Astrocyte (in vitro differentiated cells and primary cell): ENCODE results near the gene USP14. TPM values are rescaled to one million over a fixed set of nuclear protein-coding genes. Genes with fewer than 3 reads are reported as not detected.

ENCODE experiments used
- DNase-seq: peaks from one replicate; pipeline ENCODE4 v3.0.0-alpha.2; 2010; ENCODE audit warnings: low read depth
- FAIRE-seq: peaks from 2 replicates; lab custom pipeline; 2011; peaks lifted over from hg19 to GRCh38; lab: Jason Lieb, UNC
- H2AFZ ChIP-seq: 2 replicates; pipeline ENCODE4 v1.6.0; 2012; ENCODE audit warnings: low read depth, low read length, inconsistent platforms
- H3K27ac ChIP-seq: 2 replicates; pipeline ENCODE4 v1.5.1; 2011; ENCODE audit warnings: low read depth, low read length, inconsistent platforms
- H3K27me3 ChIP-seq: 2 replicates; pipeline ENCODE4 v1.6.0; 2011; ENCODE audit warnings: low read length, inconsistent platforms; ENCODE audit not compliant: insufficient read depth
- H3K36me3 ChIP-seq: 2 replicates; pipeline ENCODE4 v1.5.1; 2011; ENCODE audit warnings: low read length, inconsistent platforms; ENCODE audit not compliant: insufficient read depth
- H3K4me1 ChIP-seq: 2 replicates; pipeline ENCODE4 v1.5.1; 2011; ENCODE audit warnings: low read length, inconsistent platforms; ENCODE audit not compliant: insufficient read depth
- H3K4me2 ChIP-seq: 2 replicates; pipeline ENCODE4 v1.6.0; 2012; ENCODE audit warnings: low read length, inconsistent platforms
- H3K4me3 ChIP-seq: 2 replicates; pipeline ENCODE4 v1.5.1; 2011; ENCODE audit warnings: low read depth, mild to moderate bottlenecking, low read length, inconsistent platforms; ENCODE audit not compliant: insufficient read depth
- H3K79me2 ChIP-seq: 2 replicates; pipeline ENCODE4 v1.6.0; 2012; ENCODE audit warnings: mild to moderate bottlenecking, low read length, inconsistent platforms; ENCODE audit not compliant: insufficient read depth
- H3K9ac ChIP-seq: 2 replicates; pipeline ENCODE4 v1.6.0; 2012; ENCODE audit warnings: mild to moderate bottlenecking, low read length, inconsistent platforms
- H3K9me3 ChIP-seq: 2 replicates; pipeline ENCODE4 v1.5.1; 2012; ENCODE audit warnings: low read depth, mild to moderate bottlenecking, low read length, inconsistent platforms; ENCODE audit not compliant: insufficient read depth
- H4K20me1 ChIP-seq: 2 replicates; pipeline ENCODE4 v1.6.0; 2012; ENCODE audit warnings: low read length, inconsistent platforms; ENCODE audit not compliant: insufficient read depth
- H3K27ac Mint-ChIP-seq: one replicate; pipeline ENCODE4 v1.8.0; 2021; ENCODE audit warnings: mild to moderate bottlenecking, mixed read lengths; ENCODE audit not compliant: unreplicated experiment
- H3K27me3 Mint-ChIP-seq: one replicate; pipeline ENCODE4 v1.8.0; 2021; ENCODE audit warnings: low read depth, mixed read lengths; ENCODE audit not compliant: unreplicated experiment
- H3K36me3 Mint-ChIP-seq: one replicate; pipeline ENCODE4 v1.8.0; 2021; ENCODE audit warnings: low read depth, mixed read lengths; ENCODE audit not compliant: unreplicated experiment
- H3K4me1 Mint-ChIP-seq: one replicate; pipeline ENCODE4 v1.8.0; 2021; ENCODE audit warnings: low read depth, mixed read lengths; ENCODE audit not compliant: unreplicated experiment
- H3K4me3 Mint-ChIP-seq: one replicate; pipeline ENCODE4 v1.8.0; 2021; ENCODE audit warnings: mild to moderate bottlenecking, moderate library complexity, mixed read lengths; ENCODE audit not compliant: unreplicated experiment
- H3K9me3 Mint-ChIP-seq: one replicate; pipeline ENCODE4 v1.8.0; 2021; ENCODE audit warnings: mild to moderate bottlenecking, mixed read lengths; ENCODE audit not compliant: unreplicated experiment
- CTCF ChIP-seq: IDR thresholded peaks from 2 replicates; pipeline ENCODE4 v1.5.1; 2011; ENCODE audit warnings: low read depth, mild to moderate bottlenecking, inconsistent platforms, low read length, moderate library complexity; ENCODE audit not compliant: insufficient read depth
- EZH2 ChIP-seq: IDR thresholded peaks from 2 replicates; pipeline ENCODE4 v1.6.1; 2012; ENCODE audit warnings: mild to moderate bottlenecking, low read length, inconsistent platforms; ENCODE audit not compliant: insufficient read depth
- total RNA-seq: library from RNA; stranded (reverse); gene quantifications from 2 replicates; pipeline ENCODE4 v1.2.1, GENCODE V29; 2021

Gene USP14
- total RNA-seq, 1 donor from 2014 or later, result 102 TPM

- Histone ChIP-seq H3K9me3 (no peaks in the 10 kb centered on the region), H4K20me1 (no peaks in the 10 kb centered on the region), H3K4me3 (no peak overlapping the region), H3K9ac (no peak overlapping the region), H3K4me2 (no peak overlapping the region), H3K27me3 (no peaks in the 10 kb centered on the region), H3K36me3 (peaks cover 41% of the 10 kb centered on the region), H3K4me1 (no peaks in the 10 kb centered on the region), H3K27ac (no peak overlapping the region), H3K79me2 (no peaks in the 10 kb centered on the region), H2AFZ (no peak overlapping the region)
- FAIRE-seq (no peak), DNase-seq (no peak)
- Mint-ChIP-seq H3K27ac (no peak overlapping the region), H3K27me3 (no peaks in the 10 kb centered on the region), H3K9me3 (no peaks in the 10 kb centered on the region), H3K4me1 (peaks cover 10% of the 10 kb centered on the region), H3K36me3 (no peaks in the 10 kb centered on the region), H3K4me3 (no peak overlapping the region)
- TF ChIP-seq CTCF (no peak), EZH2 (no peak)
Observed at GRCh38 chr18:220708-221107, 62.4 kb downstream of the USP14 start.

GRCh38 chr18:225745-226144 lies 67.4 kb downstream of the USP14 start:
- FAIRE-seq, result no peak
- no peaks in the 10 kb centered on the region for H3K27me3 ChIP-seq
- H4K20me1 ChIP-seq, result peaks cover 6% of the 10 kb centered on the region
- H2AFZ ChIP-seq, result no peak overlapping the region
- H3K4me3 ChIP-seq, result no peak overlapping the region
- H3K4me3 Mint-ChIP-seq, result no peak overlapping the region
- DNase-seq, result no peak
- H3K27ac ChIP-seq, result no peak overlapping the region
- no peaks in the 10 kb centered on the region for H3K4me1 ChIP-seq
- H3K9ac ChIP-seq, result no peak overlapping the region
- H3K27me3 Mint-ChIP-seq, result no peaks in the 10 kb centered on the region
- peaks cover 2% of the 10 kb centered on the region for H3K36me3 Mint-ChIP-seq
- H3K4me2 ChIP-seq, result no peak overlapping the region
- H3K9me3 ChIP-seq, result no peaks in the 10 kb centered on the region
- TF ChIP-seq CTCF (no peak), EZH2 (no peak)
- no peaks in the 10 kb centered on the region for H3K4me1 Mint-ChIP-seq
- no peaks in the 10 kb centered on the region for H3K79me2 ChIP-seq
- peaks cover 36% of the 10 kb centered on the region for H3K36me3 ChIP-seq
- H3K9me3 Mint-ChIP-seq, result no peaks in the 10 kb centered on the region
- no peak overlapping the region for H3K27ac Mint-ChIP-seq

- FAIRE-seq, result no peak
- peaks cover 2% of the 10 kb centered on the region for H3K36me3 Mint-ChIP-seq
- H3K4me1 Mint-ChIP-seq, result no peaks in the 10 kb centered on the region
Observed at GRCh38 chr18:227374-227773, 69.0 kb downstream of the USP14 start.

More at GRCh38 chr18:227374-227773, 69.0 kb downstream of the USP14 start:
- TF ChIP-seq EZH2 (no peak), CTCF (no peak)
- Mint-ChIP-seq H3K9me3 (no peaks in the 10 kb centered on the region), H3K4me3 (no peak overlapping the region), H3K27me3 (no peaks in the 10 kb centered on the region), H3K27ac (no peak overlapping the region)
- no peaks in the 10 kb centered on the region for H3K4me1 ChIP-seq
- DNase-seq, result no peak
- no peaks in the 10 kb centered on the region for H3K9me3 ChIP-seq
- no peaks in the 10 kb centered on the region for H3K27me3 ChIP-seq
- H3K4me3 ChIP-seq, result no peak overlapping the region
- no peak overlapping the region for H2AFZ ChIP-seq
- peaks cover 6% of the 10 kb centered on the region for H4K20me1 ChIP-seq
- peaks cover 32% of the 10 kb centered on the region for H3K36me3 ChIP-seq
- no peak overlapping the region for H3K27ac ChIP-seq
- no peak overlapping the region for H3K4me2 ChIP-seq
- H3K79me2 ChIP-seq, result no peaks in the 10 kb centered on the region
- no peak overlapping the region for H3K9ac ChIP-seq
